ENCODE results near the gene TGM6. TPM values are rescaled to one million over a fixed set of nuclear protein-coding genes. Genes with fewer than 3 reads are reported as not detected.
A peak's percentile ranks its signal among the peaks of the same experiment; 100 is the strongest.

Gene TGM6
- total and polyA plus RNA-seq, 10 donors = not detected

DNA sequence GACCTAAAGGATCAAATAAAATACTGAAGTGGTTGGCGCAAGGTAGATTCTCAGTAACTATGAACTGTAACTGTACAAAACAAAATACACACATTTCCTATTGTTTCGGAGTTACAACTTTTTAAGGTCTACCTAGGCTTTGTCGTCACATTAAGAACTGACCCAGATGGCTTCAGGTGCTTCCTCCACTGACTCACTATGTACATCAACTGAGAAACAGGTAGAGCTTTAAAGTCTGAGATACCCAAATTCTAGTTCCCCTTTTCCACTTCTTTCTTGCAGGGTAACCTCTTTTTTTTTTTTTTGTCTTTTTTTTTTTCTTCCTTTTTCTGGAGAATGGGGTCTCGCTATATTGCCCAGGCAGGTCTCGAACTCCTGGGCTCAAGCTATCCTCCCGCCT lies 84.4 kb downstream of the TGM6 start:
- Histone ChIP-seq H3K9me3 (no peaks in the 10 kb centered on the region), H3K27ac (no peak overlapping the region), H3K27me3 (replicated peaks in 1 of 7) (no peaks in the 10 kb centered on the region), H3K4me1 (peaks cover 9 to 38% (median 27%) of the 10 kb centered on the region in 6 donors), H3K4me3 (no peak overlapping the region), H3K36me3 (peaks cover 7 to 89% (median 80%) of the 10 kb centered on the region in 6 donors)
- WGBS, 5 donors = 90 to 93% (median 93%) methylated on average over 6 of the region's 6 CpGs
- TF ChIP-seq POLR2A (IDR thresholded peaks at IDR 0.05) (no peak), POLR2AphosphoS5 (IDR thresholded peaks at IDR 0.05) (no peak)
- TF ChIP-seq, protein P1, sequence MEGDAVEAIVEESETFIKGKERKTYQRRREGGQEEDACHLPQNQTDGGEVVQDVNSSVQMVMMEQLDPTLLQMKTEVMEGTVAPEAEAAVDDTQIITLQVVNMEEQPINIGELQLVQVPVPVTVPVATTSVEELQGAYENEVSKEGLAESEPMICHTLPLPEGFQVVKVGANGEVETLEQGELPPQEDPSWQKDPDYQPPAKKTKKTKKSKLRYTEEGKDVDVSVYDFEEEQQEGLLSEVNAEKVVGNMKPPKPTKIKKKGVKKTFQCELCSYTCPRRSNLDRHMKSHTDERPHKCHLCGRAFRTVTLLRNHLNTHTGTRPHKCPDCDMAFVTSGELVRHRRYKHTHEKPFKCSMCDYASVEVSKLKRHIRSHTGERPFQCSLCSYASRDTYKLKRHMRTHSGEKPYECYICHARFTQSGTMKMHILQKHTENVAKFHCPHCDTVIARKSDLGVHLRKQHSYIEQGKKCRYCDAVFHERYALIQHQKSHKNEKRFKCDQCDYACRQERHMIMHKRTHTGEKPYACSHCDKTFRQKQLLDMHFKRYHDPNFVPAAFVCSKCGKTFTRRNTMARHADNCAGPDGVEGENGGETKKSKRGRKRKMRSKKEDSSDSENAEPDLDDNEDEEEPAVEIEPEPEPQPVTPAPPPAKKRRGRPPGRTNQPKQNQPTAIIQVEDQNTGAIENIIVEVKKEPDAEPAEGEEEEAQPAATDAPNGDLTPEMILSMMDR (IDR thresholded peaks at IDR 0.05 in 8 of 11, conservative IDR thresholded peaks at IDR 0.05 in 3 of 11) = no peak
- intact Hi-C loops (cut with DNase I; ENCODE audit: low total_unique reads) = no loop called here
- DNase-seq = no peak

DNA sequence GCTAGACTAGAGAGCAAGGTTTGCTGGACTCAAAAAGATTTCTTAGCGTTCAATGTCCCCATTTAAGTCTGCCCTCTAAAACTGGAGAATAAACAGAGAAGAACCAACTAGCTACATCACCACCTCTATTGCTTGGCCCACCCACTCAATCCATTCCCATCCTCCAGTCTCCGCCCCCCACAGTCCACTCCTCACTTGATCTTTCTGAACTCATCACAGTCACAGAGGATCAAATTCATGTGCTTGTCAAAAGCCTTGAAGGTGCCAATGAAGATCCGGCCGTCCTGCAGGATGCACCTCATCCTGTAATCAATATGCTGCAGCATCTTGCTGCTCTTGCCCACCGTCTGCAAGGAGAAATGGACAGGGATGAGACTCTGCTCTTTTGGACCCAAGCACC lies 86.7 kb downstream of the TGM6 start:
- no peaks in the 10 kb centered on the region for H3K27me3 ChIP-seq (replicated peaks in 1 of 7)
- 86 to 97% (median 89%) methylated on average over 5 of the region's 5 CpGs for WGBS, 5 donors
- peaks cover 5 to 66% (median 57%) of the 10 kb centered on the region in 6 donors for H3K36me3 ChIP-seq
- intact Hi-C loops (cut with DNase I; ENCODE audit: low total_unique reads) = no loop called here
- no peak overlapping the region for H3K27ac ChIP-seq
- DNase-seq = no peak
- peaks cover 9 to 47% (median 35%) of the 10 kb centered on the region in 6 donors for H3K4me1 ChIP-seq
- no peaks in the 10 kb centered on the region for H3K9me3 ChIP-seq
- TF ChIP-seq POLR2AphosphoS5 (IDR thresholded peaks at IDR 0.05) = no peak
- no peak for TF ChIP-seq POLR2A (IDR thresholded peaks at IDR 0.05)
- TF ChIP-seq, protein P1 (IDR thresholded peaks at IDR 0.05 in 8 of 11, conservative IDR thresholded peaks at IDR 0.05 in 3 of 11) = no peak
- no peak overlapping the region for H3K4me3 ChIP-seq

DNA sequence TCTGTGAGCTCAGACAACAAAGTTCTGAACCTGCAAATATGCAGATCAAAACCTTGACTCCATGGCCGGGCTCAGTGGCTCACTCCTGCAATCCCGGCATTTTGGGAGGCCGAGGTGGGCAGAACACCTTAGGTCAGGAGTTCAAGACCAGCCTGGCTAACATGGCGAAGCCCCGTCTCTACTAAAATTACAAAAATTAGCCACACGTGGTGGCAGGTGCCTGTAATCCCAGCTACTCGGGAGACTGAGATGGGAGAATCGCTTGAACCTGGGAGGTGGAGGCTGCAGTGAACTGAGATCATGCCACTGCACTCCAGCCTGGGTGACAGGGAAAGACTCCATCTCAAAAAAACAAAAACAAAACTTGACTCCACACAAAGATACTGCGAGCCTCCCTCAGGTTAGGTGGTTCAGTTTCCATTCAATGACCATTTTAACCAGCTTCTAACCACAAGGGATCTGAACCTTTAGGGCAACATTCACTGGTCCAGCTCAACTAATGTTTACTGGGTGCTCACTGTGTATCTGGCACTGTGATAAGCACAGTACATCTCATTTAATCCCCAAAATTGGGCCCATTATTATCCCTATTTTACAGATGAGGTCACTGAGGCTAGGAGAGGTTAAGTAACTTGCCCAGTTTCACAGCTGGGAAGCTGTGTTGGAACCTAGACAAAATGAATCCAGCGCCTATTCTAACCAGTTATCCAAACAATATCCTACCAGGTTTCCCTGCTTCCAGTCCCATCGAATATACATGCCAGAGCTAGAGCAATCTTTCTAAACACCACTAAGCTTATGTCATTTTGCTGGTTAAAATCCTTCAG lies 88.1 kb downstream of the TGM6 start:
- no peak for DNase-seq
- 57 to 86% (median 74%) methylated on average over 11 of the region's 11 CpGs for WGBS, 5 donors
- peaks cover 2 to 53% (median 43%) of the 10 kb centered on the region in 6 donors for H3K36me3 ChIP-seq
- no peaks in the 10 kb centered on the region for H3K27me3 ChIP-seq (replicated peaks in 1 of 7)
- TF ChIP-seq POLR2AphosphoS5 (IDR thresholded peaks at IDR 0.05) (no peak), POLR2A (IDR thresholded peaks at IDR 0.05) (no peak)
- TF ChIP-seq, protein P1 (IDR thresholded peaks at IDR 0.05 in 8 of 11, conservative IDR thresholded peaks at IDR 0.05 in 3 of 11) = no peak
- H3K4me1 ChIP-seq = peaks cover 9 to 47% (median 35%) of the 10 kb centered on the region in 6 donors
- intact Hi-C loops (cut with DNase I; ENCODE audit: low total_unique reads) = no loop called here
- peak overlapping the region in 3 of 8 donors; percentile 95 to 97 (median 96) for H3K27ac ChIP-seq
- H3K9me3 ChIP-seq = no peaks in the 10 kb centered on the region
- H3K4me3 ChIP-seq = peak overlapping the region in 6 of 8 donors; percentile 4 to 92 (median 84)

DNA sequence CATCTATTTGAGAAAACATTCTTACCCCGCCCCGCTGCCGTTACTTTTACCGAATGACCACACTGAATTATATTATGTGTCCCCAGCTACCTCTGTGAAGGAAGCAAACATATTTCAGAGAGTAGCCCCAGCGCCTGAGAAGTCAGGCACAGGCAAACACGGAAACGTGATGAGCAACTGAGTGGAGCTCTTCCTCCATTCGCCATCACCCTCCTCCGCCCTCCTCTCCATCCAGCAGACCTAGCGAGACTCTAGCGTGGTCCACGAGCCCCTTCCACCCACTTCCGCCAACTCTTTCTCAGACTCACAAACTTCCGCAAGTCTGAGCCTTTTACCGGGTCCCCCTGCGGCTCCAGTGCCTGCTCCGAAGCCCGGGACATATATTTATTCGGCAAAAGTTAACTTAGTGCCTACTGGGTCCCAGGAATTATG lies 89.3 kb downstream of the TGM6 start:
- H3K36me3 ChIP-seq = peaks cover 0 to 40% (median 31%) of the 10 kb centered on the region in 6 donors
- WGBS, 5 donors = 0 to 1% (median 0%) methylated on average over 19 of the region's 19 CpGs
- no peak for TF ChIP-seq POLR2AphosphoS5 (IDR thresholded peaks at IDR 0.05)
- TF ChIP-seq, protein P1 (IDR thresholded peaks at IDR 0.05 in 8 of 11, conservative IDR thresholded peaks at IDR 0.05 in 3 of 11) = no peak
- TF ChIP-seq POLR2A (IDR thresholded peaks at IDR 0.05) = no peak
- H3K9me3 ChIP-seq = no peaks in the 10 kb centered on the region
- no peak for DNase-seq
- H3K27ac ChIP-seq = peak overlapping the region; percentile 87 to 97 (median 95)
- intact Hi-C loops (cut with DNase I; ENCODE audit: low total_unique reads) = no loop called here
- H3K4me1 ChIP-seq = peaks cover 9 to 47% (median 35%) of the 10 kb centered on the region in 6 donors
- H3K27me3 ChIP-seq (replicated peaks in 1 of 7) = no peaks in the 10 kb centered on the region
- peak overlapping the region; percentile 63 to 92 (median 80) for H3K4me3 ChIP-seq

Measured in spleen (tissue), 11 donors.